ENCODE results near the gene AGPAT4.

DNA sequence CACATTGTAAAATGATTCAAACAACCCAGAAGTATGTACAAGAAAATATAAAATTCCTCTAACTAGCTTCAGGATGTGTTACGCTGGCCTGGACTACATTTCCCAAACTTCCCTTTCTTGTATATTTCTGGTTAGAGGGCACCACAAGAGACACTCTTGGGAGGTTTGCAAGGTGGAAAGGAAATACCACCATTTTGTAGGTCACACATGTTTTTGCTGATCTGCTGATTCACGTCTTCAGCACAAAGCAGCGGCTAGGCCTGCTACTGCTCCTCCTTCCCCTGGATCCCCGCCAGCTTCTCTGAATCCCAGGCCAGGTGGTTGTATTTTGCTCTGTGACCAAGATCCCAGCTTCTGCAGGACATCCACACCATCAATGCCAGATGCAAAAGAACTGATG, 104.2 kb downstream of the AGPAT4 start:
- TF ChIP-seq, protein P1, sequence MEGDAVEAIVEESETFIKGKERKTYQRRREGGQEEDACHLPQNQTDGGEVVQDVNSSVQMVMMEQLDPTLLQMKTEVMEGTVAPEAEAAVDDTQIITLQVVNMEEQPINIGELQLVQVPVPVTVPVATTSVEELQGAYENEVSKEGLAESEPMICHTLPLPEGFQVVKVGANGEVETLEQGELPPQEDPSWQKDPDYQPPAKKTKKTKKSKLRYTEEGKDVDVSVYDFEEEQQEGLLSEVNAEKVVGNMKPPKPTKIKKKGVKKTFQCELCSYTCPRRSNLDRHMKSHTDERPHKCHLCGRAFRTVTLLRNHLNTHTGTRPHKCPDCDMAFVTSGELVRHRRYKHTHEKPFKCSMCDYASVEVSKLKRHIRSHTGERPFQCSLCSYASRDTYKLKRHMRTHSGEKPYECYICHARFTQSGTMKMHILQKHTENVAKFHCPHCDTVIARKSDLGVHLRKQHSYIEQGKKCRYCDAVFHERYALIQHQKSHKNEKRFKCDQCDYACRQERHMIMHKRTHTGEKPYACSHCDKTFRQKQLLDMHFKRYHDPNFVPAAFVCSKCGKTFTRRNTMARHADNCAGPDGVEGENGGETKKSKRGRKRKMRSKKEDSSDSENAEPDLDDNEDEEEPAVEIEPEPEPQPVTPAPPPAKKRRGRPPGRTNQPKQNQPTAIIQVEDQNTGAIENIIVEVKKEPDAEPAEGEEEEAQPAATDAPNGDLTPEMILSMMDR (IDR thresholded peaks at IDR 0.05; ENCODE audit: low read length): no peak
- TF ChIP-seq EZH2 (IDR thresholded peaks at IDR 0.05; ENCODE audit: borderline replicate concordance, low read length): no peak

Measured in OCI-LY1 (cell line).